Urinary bladder (tissue), 4 donors: ENCODE measurements around the gene PCGF1. TPM values are rescaled to one million over a fixed set of nuclear protein-coding genes. Genes with fewer than 3 reads are reported as not detected.

Source experiments
- DNase-seq: peaks from one replicate; pipeline ENCODE4 v3.0.0-alpha.2; 2015; ENCODE audit errors: extremely low spot score
- H3K27ac ChIP-seq: one replicate; pipeline ENCODE4 v1.5.1; 2013; ENCODE audit warnings: low read depth, mild to moderate bottlenecking, moderate library complexity
- H3K36me3 ChIP-seq: one replicate; pipeline ENCODE4 v1.6.1; 2013; ENCODE audit warnings: mild to moderate bottlenecking, moderate library complexity; ENCODE audit not compliant: insufficient read depth
- H3K4me1 ChIP-seq: one replicate; pipeline ENCODE4 v1.6.1; 2013; ENCODE audit warnings: mild to moderate bottlenecking, moderate library complexity; ENCODE audit not compliant: insufficient read depth
- H3K4me3 ChIP-seq: one replicate; pipeline ENCODE4 v1.5.1; 2013; ENCODE audit warnings: low read depth, low read length
- WGBS: extraction: QIAGEN DNeasy Blood & Tissue Kit; methylation state at CpG from one replicate; pipeline ENCODE4 v1.1.7; 2013; 5-methylcytosine and 5-hydroxymethylcytosine counted together
- polyA plus RNA-seq: library from polyadenylated mRNA; stranded (reverse); fragments of 200-250 nt; gene quantifications from one replicate; pipeline ENCODE4 v1.2.3, GENCODE V29; 2013
- total RNA-seq: library from RNA; depleted of rRNA; stranded (reverse); fragments of >200 nt; gene quantifications from one replicate; pipeline ENCODE4 v1.2.3, GENCODE V29; 2014
- donor health status: healthy with polysubstance abuse.
- donor health status: healthy.

The PCGF1 gene
- total and polyA plus RNA-seq, 2 donors = 19.2 to 21.7 TPM

GRCh38 chr2:74531666-74532065 is 24.2 kb upstream of the PCGF1 start:
- Histone ChIP-seq H3K4me1 (no peaks in the 10 kb centered on the region), H3K4me3 (no peak overlapping the region), H3K36me3 (no peaks in the 10 kb centered on the region), H3K27ac (no peak overlapping the region)
- WGBS = 82% methylated on average over 7 of the region's 7 CpGs
- DNase-seq = no peak

DNA sequence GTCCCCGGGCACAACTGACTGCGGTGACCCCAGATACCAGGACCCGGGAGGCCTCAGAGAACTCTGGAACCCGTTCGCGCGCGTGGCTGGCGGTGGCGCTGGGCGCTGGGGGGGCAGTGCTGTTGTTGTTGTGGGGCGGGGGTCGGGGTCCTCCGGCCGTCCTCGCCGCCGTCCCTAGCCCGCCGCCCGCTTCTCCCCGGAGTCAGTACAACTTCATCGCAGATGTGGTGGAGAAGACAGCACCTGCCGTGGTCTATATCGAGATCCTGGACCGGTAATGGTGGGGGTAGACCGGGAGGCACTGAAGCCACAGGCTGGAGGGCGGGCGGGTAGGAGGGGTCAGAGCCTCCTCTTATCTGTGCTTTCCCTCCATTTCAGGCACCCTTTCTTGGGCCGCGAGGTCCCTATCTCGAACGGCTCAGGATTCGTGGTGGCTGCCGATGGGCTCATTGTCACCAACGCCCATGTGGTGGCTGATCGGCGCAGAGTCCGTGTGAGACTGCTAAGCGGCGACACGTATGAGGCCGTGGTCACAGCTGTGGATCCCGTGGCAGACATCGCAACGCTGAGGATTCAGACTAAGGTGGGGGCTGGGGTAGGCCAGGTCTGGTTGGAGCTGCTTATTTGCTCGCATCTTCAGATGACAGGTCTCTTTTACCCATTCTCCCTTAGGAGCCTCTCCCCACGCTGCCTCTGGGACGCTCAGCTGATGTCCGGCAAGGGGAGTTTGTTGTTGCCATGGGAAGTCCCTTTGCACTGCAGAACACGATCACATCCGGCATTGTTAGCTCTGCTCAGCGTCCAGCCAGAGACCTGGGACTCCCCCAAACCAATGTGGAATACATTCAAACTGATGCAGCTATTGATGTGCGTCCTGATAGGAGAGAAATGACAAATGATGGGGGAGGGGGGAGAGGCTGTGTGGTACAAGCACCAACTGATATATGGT is 23.0 kb upstream of the PCGF1 start:
- Histone ChIP-seq H3K27ac (peak overlapping the region; percentile 46), H3K36me3 (no peaks in the 10 kb centered on the region), H3K4me3 (peak overlapping the region; percentile 88), H3K4me1 (no peaks in the 10 kb centered on the region)
- WGBS = 1% methylated on average over 54 of the region's 54 CpGs
- DNase-seq = no peak

GRCh38 chr2:74529357-74530238 is 22.1 kb upstream of the PCGF1 start, which contains the start of the genes AUP1 and HTRA2:
AUP1 (minus strand) TSS chr2:74529706; CDS start chr2:74529629, 77 bp downstream.
HTRA2 (plus strand) TSS chr2:74529933; CDS start chr2:74530007, 74 bp downstream.
- H3K27ac ChIP-seq = peak within 1 kb of the TSS; percentile 81
- WGBS = under 1% methylated on average over 87 of the region's 87 CpGs
- H3K4me1 ChIP-seq = no peaks in the 10 kb centered on the region
- peak within 1 kb of the TSS; percentile 88 for H3K4me3 ChIP-seq
- no peaks in the 10 kb centered on the region for H3K36me3 ChIP-seq
- DNase-seq = peak; percentile 98

- DNase-seq = no peak
- WGBS = 16% methylated on average over 29 of the region's 29 CpGs
- Histone ChIP-seq H3K27ac (peak overlapping the region; percentile 81), H3K4me1 (no peaks in the 10 kb centered on the region), H3K4me3 (peak overlapping the region; percentile 88), H3K36me3 (no peaks in the 10 kb centered on the region)
Measured at GRCh38 chr2:74528600-74529356, 21.3 kb upstream of the PCGF1 start.

DNA sequence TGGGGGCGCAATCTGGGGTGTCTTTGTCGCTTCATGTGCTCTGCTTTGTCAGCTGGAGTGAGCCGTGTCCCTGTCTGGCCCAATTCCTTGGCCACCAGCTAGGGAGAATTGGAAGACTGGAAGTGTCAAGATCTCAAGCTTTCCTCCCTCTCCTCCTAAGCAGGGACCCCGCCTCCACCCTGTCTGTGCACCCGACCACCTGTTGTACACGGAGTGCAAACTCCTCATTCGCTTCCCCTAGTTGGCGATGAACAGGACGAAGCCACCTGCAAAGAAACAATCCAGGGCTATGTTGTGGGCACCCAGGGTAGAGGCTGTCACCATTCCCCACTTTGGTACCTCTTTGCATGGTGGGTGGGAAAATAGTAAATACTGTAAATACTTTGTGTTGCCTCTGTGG is 20.2 kb upstream of the PCGF1 start:
- Histone ChIP-seq H3K4me3 (no peak overlapping the region), H3K36me3 (no peaks in the 10 kb centered on the region), H3K4me1 (no peaks in the 10 kb centered on the region), H3K27ac (no peak overlapping the region)
- WGBS = 96% methylated on average over 9 of the region's 9 CpGs
- no peak for DNase-seq

DNA sequence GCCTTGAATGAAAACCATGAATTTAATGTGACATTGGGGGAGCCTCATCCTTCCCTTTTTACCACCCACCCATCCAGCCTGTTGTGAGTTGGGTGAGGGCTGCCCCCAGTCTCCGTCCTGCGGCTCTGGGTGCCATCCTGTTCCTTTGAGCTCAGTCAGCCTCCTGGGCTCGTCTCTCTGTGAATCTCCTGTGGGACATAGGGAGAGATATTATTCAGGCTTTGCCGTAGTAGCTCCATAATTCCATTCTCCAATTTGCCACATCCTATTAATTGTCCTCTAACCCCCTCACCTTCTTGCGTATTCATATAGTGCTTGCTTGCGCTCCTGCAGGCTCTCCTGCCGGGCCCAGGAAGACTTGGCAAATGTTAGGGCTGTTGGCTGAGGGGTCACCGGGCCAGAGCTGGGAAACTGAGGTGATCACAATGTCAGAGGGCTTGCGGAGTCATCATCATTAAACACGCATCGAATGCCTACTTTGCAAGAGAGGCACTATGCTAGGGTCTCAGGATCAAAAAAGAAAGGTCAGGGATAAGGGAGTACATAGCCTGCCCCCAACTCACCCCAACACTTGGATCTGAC is 19.2 kb upstream of the PCGF1 start:
- WGBS = 98% methylated on average over 11 of the region's 11 CpGs
- no peaks in the 10 kb centered on the region for H3K4me1 ChIP-seq
- no peak for DNase-seq
- H3K4me3 ChIP-seq = no peak overlapping the region
- H3K27ac ChIP-seq = no peak overlapping the region
- H3K36me3 ChIP-seq = no peaks in the 10 kb centered on the region

DNA sequence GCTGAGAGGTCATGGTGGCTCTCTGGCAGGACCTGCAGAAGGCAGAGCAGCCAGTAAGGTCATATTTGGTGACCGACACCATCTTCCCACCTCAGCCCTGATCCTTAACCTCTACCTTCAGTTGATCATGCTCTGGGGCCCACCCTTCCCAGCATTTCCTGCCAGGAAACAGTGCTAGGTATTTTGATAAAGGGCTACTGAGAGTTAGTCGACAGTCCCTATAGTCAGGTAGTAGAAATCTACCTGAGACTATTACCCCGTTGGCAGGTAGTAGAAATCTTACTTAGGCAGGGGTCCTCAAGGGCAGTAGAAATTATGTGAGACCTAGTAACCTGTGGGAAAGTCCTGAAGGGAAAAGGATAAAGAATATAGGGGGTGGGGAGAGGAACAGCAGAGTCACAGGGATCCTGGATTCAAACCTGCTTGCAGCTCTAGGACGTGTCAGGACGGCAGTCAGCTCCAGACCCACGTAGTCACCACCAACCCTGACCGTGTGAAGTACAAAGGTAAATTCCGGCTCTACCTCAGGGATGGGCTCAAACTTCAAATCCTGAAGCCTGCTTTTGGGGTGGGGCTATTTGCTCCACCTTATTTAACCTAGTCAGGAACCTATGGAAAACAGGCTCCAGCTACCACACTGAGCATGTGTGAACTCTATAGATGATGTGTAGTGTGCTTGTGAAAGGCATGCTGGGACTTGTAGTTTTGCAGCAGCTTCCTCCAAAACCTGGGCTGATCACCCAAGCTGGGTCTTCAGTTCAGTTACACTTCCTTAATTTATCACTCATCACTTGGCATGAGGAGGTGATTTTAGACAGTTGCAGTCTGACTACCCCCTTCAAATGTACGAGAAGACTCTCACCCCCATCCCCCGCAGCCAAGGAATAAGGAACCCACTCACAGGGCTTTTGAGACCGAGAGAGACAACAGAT is 18.5 kb upstream of the PCGF1 start, which contains the start of gene DQX1:
TSS of gene DQX1 (minus strand) at position 515 of the 932 bp plus-strand sequence. CDS start at position 13, 502 bp downstream.
- Histone ChIP-seq H3K4me1 (no peaks in the 10 kb centered on the region), H3K4me3 (no peak within 1 kb of the TSS), H3K27ac (no peak within 1 kb of the TSS), H3K36me3 (no peaks in the 10 kb centered on the region)
- DNase-seq = no peak
- 86% methylated on average over 11 of the region's 11 CpGs for WGBS

GRCh38 chr2:74524955-74525716 is 17.6 kb upstream of the PCGF1 start:
- Histone ChIP-seq H3K27ac (no peak overlapping the region), H3K4me3 (no peak overlapping the region), H3K4me1 (no peaks in the 10 kb centered on the region), H3K36me3 (no peaks in the 10 kb centered on the region)
- no peak for DNase-seq
- WGBS = 93% methylated on average over 10 of the region's 10 CpGs

- 81% methylated on average over 9 of the region's 9 CpGs for WGBS
- no peak for DNase-seq
- H3K36me3 ChIP-seq = no peaks in the 10 kb centered on the region
Measured at GRCh38 chr2:74524005-74524404, 16.5 kb upstream of the PCGF1 start.

GRCh38 chr2:74522516-74522915 is 15.0 kb upstream of the PCGF1 start:
- no peak for DNase-seq
- WGBS = 69% methylated on average over 3 of the region's 3 CpGs
- H3K4me1 ChIP-seq = no peaks in the 10 kb centered on the region

More at GRCh38 chr2:74524005-74524404, 16.5 kb upstream of the PCGF1 start:
- no peaks in the 10 kb centered on the region for H3K4me1 ChIP-seq
- H3K4me3 ChIP-seq = no peak overlapping the region
- H3K27ac ChIP-seq = no peak overlapping the region

DNA sequence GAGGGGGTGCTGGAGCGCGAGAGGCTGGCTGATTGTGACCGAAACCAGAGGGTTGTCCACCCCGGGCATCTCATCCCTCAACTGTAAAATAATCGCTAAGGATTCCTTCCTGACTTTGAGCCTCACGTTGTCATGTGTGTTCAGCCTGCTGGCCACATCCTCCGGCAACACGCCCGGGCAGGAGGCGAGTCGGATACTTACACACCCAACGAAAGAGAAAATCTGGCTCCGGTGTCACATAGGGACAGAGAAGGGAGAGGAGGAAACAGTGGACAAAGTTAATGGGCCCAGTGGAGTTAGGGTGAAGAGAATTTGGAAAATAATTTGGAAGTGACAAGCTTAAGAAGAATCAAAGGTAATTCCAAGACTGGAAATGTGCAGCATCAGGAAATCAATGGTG is 9.2 kb upstream of the PCGF1 start:
- DNase-seq = no peak
- Histone ChIP-seq H3K4me1 (peaks cover 3% of the 10 kb centered on the region), H3K27ac (no peak overlapping the region), H3K36me3 (no peaks in the 10 kb centered on the region), H3K4me3 (peak overlapping the region; percentile 22)
- WGBS = 57% methylated on average over 13 of the region's 13 CpGs

More at GRCh38 chr2:74522516-74522915, 15.0 kb upstream of the PCGF1 start:
- no peaks in the 10 kb centered on the region for H3K36me3 ChIP-seq
- no peak overlapping the region for H3K4me3 ChIP-seq
- no peak overlapping the region for H3K27ac ChIP-seq
